Right lobe of liver (tissue), 4 donors: ENCODE data around the gene HAL.

Experiments used
- CTCF ChIP-seq, 4 donors: fragments of 200-600 bp in 3 of 4; fragments of 450-650 bp in 1 of 4; IDR thresholded peaks; one replicate each; pipeline versions ENCODE4 v1.5.1 to v1.8.0; 2016 to 2022; ENCODE audit warnings: antibody characterized with exemption in 4 of 4, mild to moderate bottlenecking in 2 of 4
- POLR2A ChIP-seq: fragments of 450-650 bp; IDR thresholded peaks from one replicate; pipeline ENCODE4 v1.6.1; 2017; ENCODE audit warnings: antibody characterized with exemption, mild to moderate bottlenecking
- donor health status: DM: no; HTN: no; CAD: no.
- donor health status: DM: no; HTN: no; CAD: no.
- donor health status: DM: no; HTN: yes; CAD: no.

DNA sequence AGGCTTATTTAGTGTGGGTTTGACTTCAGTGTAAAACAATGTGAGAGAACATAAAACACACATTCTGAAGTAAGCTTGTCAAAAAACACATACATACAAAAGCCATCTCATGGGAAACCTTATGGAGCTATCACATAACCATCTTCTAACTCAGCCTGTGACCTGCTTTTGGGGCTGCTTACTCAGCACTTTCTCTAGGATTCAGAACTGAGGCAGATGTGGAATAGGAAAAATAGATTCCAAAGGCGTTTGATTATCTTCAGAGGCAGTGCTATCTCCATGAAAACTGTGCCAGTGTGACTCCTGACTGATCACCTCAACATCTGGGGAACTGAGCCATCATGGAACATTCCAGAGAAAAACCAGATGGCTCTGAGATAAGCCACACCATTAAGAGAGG is 13.5 kb downstream of the HAL start:
- TF ChIP-seq CTCF (IDR thresholded peaks at IDR 0.05) (no peak), POLR2A (no peak)
